Keratinocyte (primary cell): ENCODE results near the gene TIAM2. TPM values are rescaled to one million over a fixed set of nuclear protein-coding genes. Genes with fewer than 3 reads are reported as not detected.

Source experiments
- DNase-seq: peaks from one replicate; pipeline ENCODE4 v3.0.0-alpha.2; 2011; ENCODE audit warnings: low read depth, missing footprints, low spot score
- FAIRE-seq: peaks from 2 replicates; lab custom pipeline; 2011; peaks lifted over from hg19 to GRCh38; lab: Jason Lieb, UNC
- H2AFZ ChIP-seq: 2 replicates; pipeline ENCODE4 v1.6.0; 2012; ENCODE audit warnings: low read length, control low read depth, inconsistent platforms; ENCODE audit not compliant: control insufficient read depth
- H3K27ac ChIP-seq: 2 replicates; pipeline ENCODE4 v1.5.1; 2011; ENCODE audit warnings: low read length; ENCODE audit not compliant: control insufficient read depth, insufficient read depth
- H3K27me3 ChIP-seq: 3 replicates; pipeline ENCODE4 v1.6.0; 2011; ENCODE audit warnings: low read length; ENCODE audit not compliant: control insufficient read depth, insufficient read depth; ENCODE audit errors: extremely low read depth
- H3K36me3 ChIP-seq, 2 experiments: 2 replicates in 1 of 2; 3 replicates in 1 of 2; pipeline ENCODE4 v1.5.1; 2011; ENCODE audit warnings: low read length in 2 of 2, mild to moderate bottlenecking in 1 of 2; ENCODE audit not compliant: control insufficient read depth in 2 of 2, insufficient read depth in 2 of 2; ENCODE audit errors: extremely low read depth in 1 of 2
- H3K4me1 ChIP-seq: 3 replicates; pipeline ENCODE4 v1.5.1; 2011; ENCODE audit warnings: low read length; ENCODE audit not compliant: control insufficient read depth, insufficient read depth; ENCODE audit errors: extremely low read depth
- H3K4me2 ChIP-seq: 3 replicates; pipeline ENCODE4 v1.6.0; 2011; ENCODE audit warnings: low read depth, low read length; ENCODE audit not compliant: control insufficient read depth, insufficient read depth; ENCODE audit errors: extremely low read depth
- H3K4me3 ChIP-seq, 3 experiments: fragments of 200-600 bp in 1 of 3; sonication (generic) in 1 of 3; 2 replicates in 2 of 3; 3 replicates in 1 of 3; pipeline ENCODE4 v1.5.1; 2011 to 2016; ENCODE audit warnings: low read length in 3 of 3, mild to moderate bottlenecking in 3 of 3, control low read depth in 2 of 3, inconsistent platforms in 1 of 3, low read depth in 1 of 3, mixed read lengths in 1 of 3, mixed run types in 1 of 3, moderate library complexity in 1 of 3; ENCODE audit not compliant: control insufficient read depth in 2 of 3, insufficient read depth in 2 of 3; ENCODE audit errors: extremely low read depth in 1 of 3
- H3K79me2 ChIP-seq: 2 replicates; pipeline ENCODE4 v1.6.0; 2012; ENCODE audit warnings: low read length; ENCODE audit not compliant: control insufficient read depth, insufficient read depth
- H3K9ac ChIP-seq: 3 replicates; pipeline ENCODE4 v1.6.0; 2011; ENCODE audit warnings: low read length; ENCODE audit not compliant: control insufficient read depth, insufficient read depth; ENCODE audit errors: extremely low read depth
- H3K9me1 ChIP-seq: 3 replicates; pipeline ENCODE4 v1.6.0; 2011; ENCODE audit warnings: low read length; ENCODE audit not compliant: control insufficient read depth, insufficient read depth; ENCODE audit errors: extremely low read depth
- H3K9me3 ChIP-seq: 2 replicates; pipeline ENCODE4 v1.5.1; 2012; ENCODE audit warnings: low read depth, low read length; ENCODE audit not compliant: control insufficient read depth
- H4K20me1 ChIP-seq: 3 replicates; pipeline ENCODE4 v1.6.0; 2011; ENCODE audit warnings: low read length; ENCODE audit not compliant: control insufficient read depth, insufficient read depth; ENCODE audit errors: extremely low read depth
- CTCF ChIP-seq, 3 experiments: IDR thresholded peaks in 1 of 3; conservative IDR thresholded peaks in 1 of 3; optimal IDR thresholded peaks in 1 of 3; 2 replicates in 2 of 3; 3 replicates in 1 of 3; pipeline versions ENCODE3 to v1.5.1; 2011; ENCODE audit warnings: low read length in 3 of 3, mild to moderate bottlenecking in 3 of 3, moderate library complexity in 2 of 3, control low read depth in 1 of 3, inconsistent platforms in 1 of 3; ENCODE audit not compliant: insufficient read depth in 2 of 3; ENCODE audit errors: extremely low read depth in 1 of 3
- EZH2 ChIP-seq: IDR thresholded peaks from one replicate; pipeline ENCODE4 v1.6.1; 2012; ENCODE audit warnings: inconsistent platforms, mild to moderate bottlenecking, low read length, moderate library complexity
- dilution Hi-C: fragments of 300-500 bp; cut with MboI; formaldehyde crosslinking; loops from one replicate; pipeline ENCODE4 v1.7.0; 2020; ENCODE audit warnings: low sequenced_read_pairs; ENCODE audit not compliant: extremely low pct_ligation_motif_present
- polyA plus RNA-seq, 5 experiments: library from polyadenylated mRNA; depleted of rRNA in 3 of 5; stranded (reverse) in 3 of 5; stranded (forward) in 1 of 5; unstranded in 1 of 5; fragments of >200 nt; gene quantifications; 1 replicate in 1 of 5; 2 replicates in 3 of 5; 3 replicates in 1 of 5; pipeline versions ENCODE4 v1.2.1 to v1.2.3, GENCODE V29; 2011 to 2012; ENCODE audit warnings: missing spikeins in 2 of 5, low read depth in 1 of 5, low replicate concordance in 1 of 5

The TIAM2 gene
- polyA plus RNA-seq, 1 donor (not counting 4 experiments of a cell fraction or from before 2014, with no cell fraction given), result 4.0 TPM

- dilution Hi-C loops, result no loop called here
- FAIRE-seq, result no peak
- Histone ChIP-seq H3K27me3 (no peaks in the 10 kb centered on the region), H3K4me1 (peaks cover 3% of the 10 kb centered on the region), H3K79me2 (no peaks in the 10 kb centered on the region), H3K4me2 (no peak overlapping the region), H3K36me3 (no peaks in the 10 kb centered on the region), H3K4me3 (no peak overlapping the region), H3K9me1 (no peaks in the 10 kb centered on the region), H3K9ac (no peak overlapping the region), H4K20me1 (no peaks in the 10 kb centered on the region), H3K27ac (no peak overlapping the region), H2AFZ (no peak overlapping the region), H3K9me3 (no peaks in the 10 kb centered on the region)
- TF ChIP-seq EZH2, result no peak
- DNase-seq, result no peak
Observed at GRCh38 chr6:155067956-155068615, 73.0 kb downstream of the TIAM2 start.

- dilution Hi-C loops, result no loop called here
- no peaks in the 10 kb centered on the region for H3K36me3 ChIP-seq
- no peaks in the 10 kb centered on the region for H3K9me3 ChIP-seq
- no peak overlapping the region for H3K4me3 ChIP-seq
- no peaks in the 10 kb centered on the region for H4K20me1 ChIP-seq
- no peak for FAIRE-seq
- no peak for DNase-seq
- no peaks in the 10 kb centered on the region for H3K79me2 ChIP-seq
- H3K4me1 ChIP-seq, result no peaks in the 10 kb centered on the region
- H3K9me1 ChIP-seq, result no peaks in the 10 kb centered on the region
- TF ChIP-seq CTCF (optimal IDR thresholded peaks at IDR 0.05 in 1 of 3, IDR thresholded peaks at IDR 0.05 in 1 of 3, conservative IDR thresholded peaks at IDR 0.05 in 1 of 3; ENCODE audit: extremely low read depth in 1 of 3, insufficient read depth in 2 of 3, low read length in 3 of 3) (no peak), EZH2 (no peak)
- H2AFZ ChIP-seq, result no peak overlapping the region
- H3K9ac ChIP-seq, result no peak overlapping the region
- H3K27me3 ChIP-seq, result no peaks in the 10 kb centered on the region
- no peak overlapping the region for H3K27ac ChIP-seq
- H3K4me2 ChIP-seq, result no peak overlapping the region
Observed at GRCh38 chr6:155069543-155069942, 74.4 kb downstream of the TIAM2 start.
